GM12891 (cell line): ENCODE measurements around the gene SPOPL.
A peak's percentile ranks its signal among the peaks of the same experiment; 100 is the strongest.

Source experiments
- DNase-seq: peaks from one replicate; pipeline ENCODE4 v3.0.0; 2011; ENCODE audit warnings: low spot score; ENCODE audit not compliant: insufficient read length
- FAIRE-seq: peaks from 2 replicates; lab custom pipeline; 2011; peaks lifted over from hg19 to GRCh38; lab: Jason Lieb, UNC
- PAX5 ChIP-seq: IDR thresholded peaks from 2 replicates; pipeline ENCODE4 v1.6.1; 2011; ENCODE audit warnings: low read length, moderate library complexity, mild to moderate bottlenecking; ENCODE audit not compliant: insufficient read depth, severe bottlenecking
- POLR2A ChIP-seq: IDR thresholded peaks from 2 replicates; pipeline ENCODE4 v1.6.1; 2011; ENCODE audit warnings: low read depth, low read length, control low read depth
- POLR2AphosphoS5 ChIP-seq: IDR thresholded peaks from 2 replicates; pipeline ENCODE4 v1.6.1; 2011; ENCODE audit warnings: low read depth, low read length, control low read depth
- POU2F2 ChIP-seq: IDR thresholded peaks from 2 replicates; pipeline ENCODE4 v1.6.1; 2011; ENCODE audit warnings: low read depth, mild to moderate bottlenecking, control low read depth, low read length, moderate library complexity
- SPI1 ChIP-seq: IDR thresholded peaks from 2 replicates; pipeline ENCODE4 v1.6.1; 2011; ENCODE audit warnings: low read depth, low read length, control low read depth
- TAF1 ChIP-seq: IDR thresholded peaks from 2 replicates; pipeline ENCODE4 v1.6.1; 2011; ENCODE audit warnings: low read depth, low read length, control low read depth

SPOPL gene

DNA sequence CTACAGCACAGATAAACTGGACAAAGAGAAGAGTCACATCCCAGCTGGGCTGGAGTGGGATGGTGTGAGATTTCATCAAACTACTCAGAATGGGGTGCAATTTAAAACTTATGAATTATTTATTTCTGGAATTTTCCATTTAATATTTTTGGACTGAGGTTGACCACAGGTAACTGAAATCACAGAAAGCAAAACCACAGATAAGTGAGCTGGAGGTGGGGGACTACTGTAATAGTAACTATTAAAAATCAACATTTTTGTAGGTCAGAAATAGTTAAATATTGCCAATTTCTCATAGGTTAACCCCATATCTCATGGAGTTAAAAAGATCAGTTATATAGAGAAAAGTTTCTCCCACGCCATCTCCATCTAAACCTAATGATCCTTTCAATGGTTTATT lies 88.1 kb downstream of the SPOPL start:
- DNase-seq (no peak), FAIRE-seq (no peak)
- no peak for TF ChIP-seq TAF1
- no peak for TF ChIP-seq PAX5
- no peak for TF ChIP-seq POU2F2
- no peak for TF ChIP-seq POLR2A
- no peak for TF ChIP-seq POLR2AphosphoS5
- no peak for TF ChIP-seq SPI1

DNA sequence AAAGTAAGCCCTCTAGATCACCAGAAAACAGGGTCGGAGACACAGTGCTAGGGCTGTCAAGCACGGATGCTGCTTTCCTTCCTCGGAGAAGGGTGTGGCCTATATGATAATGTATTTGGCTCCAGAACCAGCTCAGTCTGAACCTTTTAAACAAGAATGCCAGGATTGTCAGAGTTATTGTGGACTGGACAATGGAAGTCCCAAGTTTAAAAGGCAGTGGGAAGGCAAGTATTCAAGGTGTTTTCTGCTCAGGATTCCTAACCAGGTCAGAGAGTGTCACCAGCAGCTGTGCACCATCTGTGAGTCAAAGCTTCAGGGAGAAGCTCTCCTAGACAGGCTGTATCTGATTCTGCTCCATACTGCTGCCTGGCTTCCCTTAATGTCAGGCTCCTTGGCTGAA lies 94.8 kb downstream of the SPOPL start:
- no peak for FAIRE-seq
- DNase-seq: no peak
- TF ChIP-seq PAX5 (no peak), TAF1 (no peak), SPI1 (no peak), POLR2A (no peak), POLR2AphosphoS5 (no peak), POU2F2 (no peak)

DNA sequence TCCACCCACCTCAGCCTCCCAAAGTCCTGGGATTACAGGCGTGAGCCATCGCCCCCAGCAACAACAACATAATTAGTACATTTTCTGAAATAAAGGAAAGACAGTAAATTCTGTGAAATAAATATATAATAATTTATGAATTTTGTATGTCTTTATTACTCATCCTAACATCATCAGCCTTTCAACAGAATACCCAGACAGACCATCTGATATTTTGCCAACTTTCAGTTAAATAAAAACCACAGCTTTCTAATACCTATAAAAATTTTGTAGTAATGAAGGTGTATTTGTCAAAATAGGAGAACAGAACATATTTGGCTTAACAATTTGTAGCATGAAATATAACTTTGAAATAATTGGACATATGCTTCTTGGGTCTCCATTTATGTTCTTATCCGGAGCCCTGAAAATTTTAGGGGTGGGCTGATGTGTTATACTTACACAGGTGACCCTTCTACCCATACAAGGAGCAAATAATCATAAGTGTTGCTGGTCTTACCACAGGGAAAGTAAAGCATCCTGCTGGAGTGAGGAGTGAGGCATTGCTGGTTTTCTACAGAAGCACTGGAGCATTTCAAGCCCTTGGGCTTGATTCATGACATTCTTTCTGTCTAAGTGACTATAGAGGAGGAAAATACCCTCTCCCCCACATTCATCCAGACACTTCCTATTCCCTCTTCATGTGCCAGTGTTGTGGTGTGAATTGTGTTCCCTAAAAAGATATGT lies 99.3 kb downstream of the SPOPL start:
- TF ChIP-seq POU2F2 (no peak), POLR2A (no peak), TAF1 (no peak), SPI1 (no peak), POLR2AphosphoS5 (no peak), PAX5 (no peak)
- no peak for DNase-seq
- FAIRE-seq: peak; percentile 56

DNA sequence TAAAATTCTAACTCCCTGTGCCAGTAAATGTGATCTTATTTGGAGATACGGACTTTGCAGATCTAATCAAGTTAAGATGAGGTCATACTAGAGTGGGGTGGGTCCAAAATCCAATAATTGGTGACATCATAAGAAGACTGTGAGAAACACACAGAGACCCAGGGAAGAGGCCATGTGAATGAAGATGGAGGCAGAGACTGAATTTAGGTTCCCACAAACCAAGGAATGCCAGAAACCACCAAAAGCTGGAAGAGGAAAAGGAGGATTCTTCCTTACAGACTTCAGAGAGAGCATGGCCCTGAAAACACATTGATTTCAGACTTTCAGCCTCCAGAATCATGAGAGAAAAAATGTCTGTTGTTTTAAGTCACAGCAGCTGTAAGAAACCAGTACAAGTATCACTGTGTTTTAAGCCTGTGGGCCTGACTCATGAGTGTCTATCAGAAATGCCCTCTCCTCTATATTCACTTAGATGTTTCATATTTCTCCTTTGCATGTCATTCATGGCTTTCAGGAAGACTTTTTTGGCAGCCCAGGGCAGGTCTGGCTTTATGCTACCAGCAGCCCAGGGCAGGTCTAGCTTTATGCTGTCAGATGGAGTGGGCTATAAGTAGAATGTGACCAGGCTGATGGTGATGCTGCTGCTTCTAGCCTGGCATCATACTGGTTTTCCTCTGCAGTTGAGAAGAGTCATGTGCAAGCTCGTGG lies 100.0 kb downstream of the SPOPL start:
- TF ChIP-seq SPI1: no peak
- 0 out of 2 replicates have a peak, but pooled peaks have one; percentile 3 for TF ChIP-seq POLR2AphosphoS5
- no peak for DNase-seq
- no peak for FAIRE-seq

DNA sequence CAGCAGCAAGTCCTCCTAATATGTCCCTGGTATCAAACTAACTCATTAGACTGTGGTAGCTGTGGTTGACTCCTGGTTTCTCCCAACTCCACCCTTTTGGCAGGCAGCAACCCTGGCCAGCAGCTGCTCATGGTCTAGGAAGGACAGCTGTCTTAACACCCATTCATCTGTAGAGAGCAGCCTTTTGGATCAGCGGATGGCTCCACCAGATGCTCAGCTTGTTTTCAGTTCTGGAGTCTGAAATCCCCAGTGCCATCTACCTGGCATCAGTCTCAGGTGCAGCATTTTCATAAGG lies 100.5 kb downstream of the SPOPL start:
- no peak for TF ChIP-seq TAF1
- no peak for TF ChIP-seq SPI1
- TF ChIP-seq POLR2AphosphoS5: no peak
- no peak for TF ChIP-seq POLR2A
- TF ChIP-seq POU2F2: no peak
- no peak for TF ChIP-seq PAX5
- DNase-seq (no peak), FAIRE-seq (no peak)

DNA sequence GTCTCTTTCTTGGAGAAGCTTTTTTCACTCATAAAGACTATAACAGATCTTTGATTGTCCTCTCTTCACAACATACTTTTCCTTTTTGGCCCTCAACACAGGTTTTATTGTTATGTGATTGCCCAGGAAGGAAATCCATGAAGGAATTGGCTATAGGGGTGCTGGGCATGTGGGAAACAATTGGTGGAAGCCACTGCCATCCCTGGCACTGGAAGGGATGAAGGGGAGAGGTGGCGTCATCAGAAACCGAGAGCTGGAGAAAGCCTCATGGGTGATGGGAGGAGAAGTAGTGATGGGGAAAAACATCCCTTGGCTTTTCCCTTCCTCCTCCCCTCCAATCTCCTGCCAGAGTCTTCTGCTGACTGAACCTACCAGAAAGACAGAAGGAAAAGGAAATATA lies 106.2 kb downstream of the SPOPL start:
- no peak for FAIRE-seq
- TF ChIP-seq PAX5: no peak
- no peak for TF ChIP-seq POLR2AphosphoS5
- TF ChIP-seq TAF1: no peak
- no peak for TF ChIP-seq POLR2A
- no peak for TF ChIP-seq SPI1
- no peak for TF ChIP-seq POU2F2
- DNase-seq: no peak

DNA sequence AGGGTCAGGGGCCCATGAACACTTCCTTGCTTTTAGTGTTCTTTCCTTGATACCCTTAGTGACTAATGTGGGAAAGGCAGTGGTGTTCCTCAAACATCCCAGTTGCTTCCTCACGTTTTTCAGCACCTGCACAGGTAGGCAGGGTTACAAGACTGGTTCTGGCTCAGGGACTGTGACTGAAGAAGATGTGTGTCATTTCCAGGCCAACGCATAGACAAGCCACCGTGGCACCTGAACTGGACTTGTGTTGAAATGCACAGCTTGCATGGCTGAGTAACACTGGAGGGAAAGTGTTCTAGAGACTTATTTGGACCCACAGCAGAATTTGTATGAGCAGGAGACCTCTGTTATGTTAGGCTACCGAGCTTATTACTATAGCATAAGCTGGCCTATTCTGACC lies 107.9 kb downstream of the SPOPL start:
- TF ChIP-seq POLR2AphosphoS5: no peak
- TF ChIP-seq SPI1: no peak
- no peak for TF ChIP-seq POU2F2
- TF ChIP-seq TAF1: no peak
- TF ChIP-seq POLR2A: no peak
- TF ChIP-seq PAX5: no peak
- DNase-seq: no peak
- no peak for FAIRE-seq

DNA sequence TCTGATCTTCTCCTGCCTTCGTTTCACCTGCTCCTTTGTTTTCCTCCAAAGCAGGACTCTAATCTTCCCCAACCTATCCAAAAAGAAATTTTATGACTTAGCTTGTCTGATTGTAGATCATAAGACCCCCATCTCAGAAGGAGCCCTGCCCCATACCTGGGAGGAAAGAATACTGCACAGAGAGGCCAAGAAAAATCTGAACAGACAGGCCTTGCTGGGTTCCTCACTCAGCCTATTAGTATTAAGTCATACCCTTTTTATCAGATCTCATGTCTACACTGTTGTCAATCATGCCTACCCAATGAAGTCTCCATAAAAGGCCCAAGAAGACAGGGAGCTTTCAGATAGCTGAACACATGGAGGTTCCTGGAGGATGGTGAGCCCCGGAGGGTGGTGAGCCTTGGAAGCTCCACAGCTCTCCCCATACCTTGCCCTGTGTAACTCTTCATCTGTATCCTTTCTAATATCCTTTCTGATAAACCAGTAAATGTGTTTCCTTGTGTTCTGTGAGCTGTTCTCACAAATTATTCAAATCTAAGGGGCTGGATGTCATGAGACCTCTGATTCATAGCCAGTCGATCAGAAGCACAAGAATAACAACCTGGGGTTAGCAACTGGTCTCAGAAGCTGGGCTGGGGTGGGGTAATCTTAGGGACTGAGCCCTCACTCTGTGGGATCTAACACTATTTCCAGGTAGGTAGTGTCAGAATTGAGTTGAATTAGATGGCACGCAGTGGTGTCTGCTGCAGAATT lies 108.8 kb downstream of the SPOPL start:
- DNase-seq (no peak), FAIRE-seq (no peak)
- TF ChIP-seq POU2F2 (no peak), SPI1 (no peak), POLR2A (no peak), TAF1 (no peak), PAX5 (no peak), POLR2AphosphoS5 (no peak)

DNA sequence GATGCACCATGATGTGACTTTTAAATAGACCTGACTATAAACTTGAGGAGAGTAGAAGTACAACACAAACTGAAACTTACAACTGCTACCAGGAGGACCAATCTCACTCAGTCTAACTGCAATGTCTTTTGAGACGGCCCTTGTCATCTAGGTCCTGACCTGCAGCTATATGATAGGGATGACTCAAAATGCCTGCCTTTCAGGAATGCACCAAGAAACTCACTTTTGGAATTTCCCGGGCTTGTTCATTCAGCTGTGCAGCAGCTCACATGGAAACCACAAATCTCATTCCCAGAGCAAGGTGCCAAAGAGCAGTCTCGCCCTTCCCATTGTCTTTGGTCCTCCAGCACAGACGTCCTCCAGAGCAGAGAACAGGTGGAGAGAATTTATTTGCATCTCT lies 113.7 kb downstream of the SPOPL start:
- DNase-seq: no peak
- TF ChIP-seq PAX5 (no peak), TAF1 (no peak), POU2F2 (no peak), POLR2AphosphoS5 (no peak), POLR2A (no peak), SPI1 (no peak)
- FAIRE-seq: no peak

DNA sequence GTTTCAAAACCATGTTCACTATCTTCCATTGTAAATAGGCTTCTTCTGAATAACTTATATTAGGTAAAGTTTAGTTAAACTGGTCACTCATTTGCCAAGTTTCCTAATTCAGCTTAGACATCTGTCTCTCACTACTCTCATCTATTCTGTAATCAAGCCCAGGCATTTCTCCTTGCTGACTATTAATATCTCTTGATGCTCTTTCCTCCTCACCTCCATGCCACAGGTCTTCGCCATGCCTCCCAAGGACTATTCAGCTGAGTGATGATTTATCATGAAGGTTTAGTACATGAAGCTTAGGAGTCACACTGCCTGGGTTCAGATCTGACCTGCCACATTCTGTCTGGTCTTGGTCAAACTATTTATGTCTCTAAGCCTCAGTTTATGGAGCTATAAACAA lies 115.5 kb downstream of the SPOPL start:
- DNase-seq (no peak), FAIRE-seq (no peak)
- TF ChIP-seq TAF1 (no peak), PAX5 (no peak), POU2F2 (no peak), SPI1 (no peak), POLR2AphosphoS5 (no peak), POLR2A (no peak)
